Measurements from ENCODE around the gene PNPLA7.

The PNPLA7 gene

DNA sequence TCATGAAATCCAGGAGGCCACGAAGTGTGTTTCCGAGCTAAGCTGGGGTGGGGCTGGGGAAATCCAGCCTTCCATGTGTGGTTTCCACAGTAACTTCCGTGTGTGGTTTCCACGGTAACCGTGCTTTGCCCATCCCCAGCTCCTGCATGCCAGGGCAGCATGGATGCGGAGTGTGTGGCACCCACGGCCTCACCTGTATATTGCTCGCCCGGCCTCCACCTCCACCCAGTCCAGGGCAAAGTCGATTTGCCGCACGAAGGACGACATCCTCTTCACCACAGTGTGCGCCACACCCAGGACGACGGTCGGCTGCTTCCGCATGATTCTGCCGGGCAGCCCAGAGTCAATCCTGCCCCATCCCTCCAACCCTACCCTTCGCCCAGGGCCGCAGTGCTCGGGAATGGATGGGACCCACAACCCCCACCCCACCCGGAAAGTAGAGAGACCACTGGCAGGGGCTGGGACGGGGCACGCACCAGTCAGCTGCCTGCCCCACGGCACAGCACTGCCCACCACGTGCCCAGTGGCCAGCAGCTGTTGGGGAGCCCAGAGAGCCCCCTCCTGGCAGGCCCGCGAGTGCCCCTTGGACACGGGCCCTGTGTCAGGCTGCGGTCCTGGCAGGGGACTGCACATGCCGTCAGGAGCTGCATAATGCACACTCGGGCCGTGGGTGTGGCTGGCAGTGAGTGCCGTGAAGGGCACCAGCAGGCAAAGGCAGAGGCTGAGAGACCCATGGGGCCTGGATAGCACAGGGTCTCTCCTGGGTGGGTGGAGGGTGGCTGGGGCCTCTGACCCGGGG, 52.1 kb downstream of the PNPLA7 start:
- DNase-seq (ENCODE audit: low read depth in 2 of 2, low spot score in 1 of 2) = no peak

GRCh38 chr9:137496601-137497375, 53.4 kb downstream of the PNPLA7 start:
- no peak for DNase-seq (ENCODE audit: low read depth in 2 of 2, low spot score in 1 of 2)

DNA sequence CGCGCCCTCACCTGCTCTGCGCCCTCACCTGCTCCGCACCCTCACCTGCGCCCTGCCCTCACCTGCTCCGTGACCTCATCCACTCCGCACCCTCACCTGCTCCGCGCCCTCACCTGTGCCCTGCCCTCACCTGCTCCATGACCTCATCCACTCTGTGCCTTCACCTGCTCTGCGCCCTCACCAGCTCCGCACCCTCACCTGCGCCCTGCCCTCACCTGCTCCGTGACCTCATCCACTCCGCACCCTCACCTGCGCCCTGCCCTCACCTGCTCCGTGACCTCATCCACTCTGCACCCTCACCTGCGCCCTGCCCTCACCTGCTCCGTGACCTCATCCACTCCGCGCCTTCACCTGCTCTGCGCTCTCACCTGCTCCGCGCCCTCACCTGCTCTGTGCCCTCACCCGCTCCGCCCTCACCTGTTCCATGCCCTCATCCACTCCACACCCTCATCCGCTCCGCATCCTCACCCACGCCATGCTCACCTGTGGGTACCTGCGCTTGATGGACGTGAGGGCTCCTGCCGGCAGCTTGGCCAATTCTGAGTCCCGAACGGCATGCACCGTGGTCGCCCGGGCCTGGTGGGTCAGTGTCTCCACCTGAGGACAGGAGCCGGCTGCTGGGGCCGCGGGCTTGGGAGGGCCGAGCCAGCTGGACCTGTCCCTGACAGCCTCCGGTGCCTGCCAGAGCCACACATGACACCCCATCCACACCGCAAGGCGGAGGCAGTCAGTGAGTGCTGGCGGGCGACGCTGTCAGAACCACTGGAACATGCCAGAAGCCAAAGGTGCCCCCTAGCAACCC, 55.5 kb downstream of the PNPLA7 start:
- DNase-seq (ENCODE audit: low read depth in 2 of 2, low spot score in 1 of 2) = no peak

- no peak for DNase-seq (ENCODE audit: low read depth in 2 of 2, low spot score in 1 of 2)
Measured at GRCh38 chr9:137494104-137494544, 56.1 kb downstream of the PNPLA7 start.

- DNase-seq (ENCODE audit: low read depth in 2 of 2, low spot score in 1 of 2) = no peak
Measured at GRCh38 chr9:137493364-137494103, 56.7 kb downstream of the PNPLA7 start.

DNA sequence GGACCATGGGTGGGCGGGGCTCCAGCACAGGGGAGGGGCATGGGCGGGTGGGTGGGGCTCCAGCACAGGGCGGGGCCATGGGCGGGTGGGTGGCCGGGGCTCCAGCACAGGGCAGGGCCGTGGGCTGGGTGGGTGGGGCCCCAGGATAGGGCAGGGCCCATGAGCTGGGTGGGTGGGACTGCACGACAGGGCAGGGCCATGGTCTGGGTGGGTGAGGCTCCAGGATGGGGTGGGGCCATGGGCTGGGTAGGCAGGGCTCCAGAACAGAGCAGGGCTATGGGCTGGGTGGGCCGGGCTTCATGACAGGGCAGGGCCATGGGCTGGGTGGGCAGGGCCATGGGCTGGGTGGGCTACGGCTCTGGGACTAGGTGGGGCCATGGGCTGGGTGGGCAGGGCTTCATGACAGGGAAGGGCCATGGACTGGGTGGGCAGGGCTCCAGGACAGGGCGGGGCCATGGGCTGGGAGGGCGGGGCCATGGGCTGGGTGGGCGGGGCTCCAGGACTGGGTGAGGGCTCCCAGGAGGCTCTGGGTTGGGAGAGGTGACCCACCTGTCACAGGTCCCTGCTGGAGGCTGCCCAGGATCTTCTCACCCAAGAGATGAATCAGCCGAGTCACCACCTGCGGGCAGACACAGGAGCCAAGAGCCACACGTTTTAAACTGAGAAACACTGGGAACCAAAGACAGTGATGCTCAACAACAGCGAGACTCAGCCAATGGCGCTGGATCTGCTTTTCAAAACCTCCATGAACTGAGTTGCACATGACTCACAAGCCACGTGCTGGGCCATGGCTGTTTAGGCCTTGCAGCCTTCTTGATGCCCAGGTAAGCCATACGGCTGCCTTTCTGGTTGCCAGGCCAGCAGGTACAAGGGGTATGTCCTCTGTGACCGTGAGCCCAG, 57.5 kb downstream of the PNPLA7 start:
- DNase-seq (ENCODE audit: low read depth in 2 of 2, low spot score in 1 of 2) = no peak

- no peak for DNase-seq (ENCODE audit: low read depth in 2 of 2, low spot score in 1 of 2)
Measured at GRCh38 chr9:137491735-137492432, 58.3 kb downstream of the PNPLA7 start.

- DNase-seq (ENCODE audit: low read depth in 2 of 2, low spot score in 1 of 2) = no peak
Measured at GRCh38 chr9:137490532-137491186, 59.5 kb downstream of the PNPLA7 start.

DNA sequence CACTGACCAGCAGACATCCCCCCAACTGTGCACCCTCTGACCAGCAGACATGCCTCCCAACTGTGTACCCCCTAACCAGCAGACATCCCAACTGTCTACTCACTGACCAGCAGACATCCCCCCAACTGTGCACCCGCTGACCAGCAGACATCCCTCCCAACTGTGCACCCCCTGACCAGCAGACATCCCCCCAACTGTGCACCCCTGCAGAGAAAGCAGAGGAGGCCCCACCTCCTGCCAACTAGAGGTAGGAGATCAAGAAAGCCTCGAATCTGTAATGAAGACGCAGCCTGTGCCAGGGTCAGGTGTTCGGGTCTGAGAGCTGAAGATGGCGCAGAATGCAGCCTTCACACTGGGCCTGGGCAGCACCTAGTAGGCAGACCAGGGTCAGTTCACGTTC, 61.3 kb downstream of the PNPLA7 start:
- no peak for DNase-seq (ENCODE audit: low read depth in 2 of 2, low spot score in 1 of 2)

- DNase-seq (ENCODE audit: low read depth in 2 of 2, low spot score in 1 of 2) = no peak
Measured at GRCh38 chr9:137488327-137488653, 61.9 kb downstream of the PNPLA7 start.

DNA sequence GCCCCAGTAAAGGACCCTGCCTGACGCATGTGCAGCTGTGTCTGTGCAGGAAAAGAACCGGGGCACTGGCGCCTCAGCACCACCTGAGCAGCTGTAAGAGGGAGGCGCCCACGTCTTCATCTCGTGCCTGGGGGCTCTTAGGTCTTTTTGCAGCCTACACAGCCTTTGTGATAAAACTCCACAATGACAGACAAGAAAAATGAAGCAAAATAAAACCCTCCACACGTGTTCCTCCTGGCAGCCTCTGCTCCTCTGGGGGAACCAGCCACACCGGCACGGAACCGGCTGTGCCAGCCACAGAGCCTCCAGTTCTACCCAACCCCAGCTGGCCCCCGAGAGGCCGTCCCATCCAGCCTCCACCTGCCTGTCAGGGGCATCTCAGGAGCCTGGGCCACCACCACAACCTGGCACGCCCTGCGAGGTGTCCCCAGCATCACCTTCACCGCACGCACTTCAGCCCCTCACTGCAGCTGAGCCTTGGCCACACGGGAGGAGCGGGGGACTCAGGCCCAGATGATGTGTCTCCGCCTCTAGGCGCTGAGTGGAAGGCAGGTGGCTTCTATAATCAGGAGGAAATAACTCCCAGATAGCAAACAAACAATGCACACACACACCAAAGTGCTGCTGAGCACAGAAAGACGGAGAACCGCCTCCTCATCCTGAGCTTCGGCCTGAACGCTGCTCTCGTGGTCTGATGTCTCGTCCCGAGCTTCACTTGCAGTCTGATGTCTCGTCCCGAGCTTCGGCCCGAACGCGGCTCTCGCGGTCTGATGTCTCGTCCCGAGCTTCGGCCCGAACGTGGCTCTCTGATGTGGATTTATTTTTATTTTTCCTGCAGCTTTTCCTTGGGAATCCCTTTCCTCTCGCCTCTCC, 62.5 kb downstream of the PNPLA7 start:
- DNase-seq (ENCODE audit: low read depth in 2 of 2, low spot score in 1 of 2) = no peak

- DNase-seq (ENCODE audit: low read depth in 2 of 2, low spot score in 1 of 2) = no peak
Measured at GRCh38 chr9:137486545-137487453, 63.4 kb downstream of the PNPLA7 start.

- no peak for DNase-seq (ENCODE audit: low read depth in 2 of 2, low spot score in 1 of 2)
Measured at GRCh38 chr9:137486141-137486490, 64.1 kb downstream of the PNPLA7 start.

DNA sequence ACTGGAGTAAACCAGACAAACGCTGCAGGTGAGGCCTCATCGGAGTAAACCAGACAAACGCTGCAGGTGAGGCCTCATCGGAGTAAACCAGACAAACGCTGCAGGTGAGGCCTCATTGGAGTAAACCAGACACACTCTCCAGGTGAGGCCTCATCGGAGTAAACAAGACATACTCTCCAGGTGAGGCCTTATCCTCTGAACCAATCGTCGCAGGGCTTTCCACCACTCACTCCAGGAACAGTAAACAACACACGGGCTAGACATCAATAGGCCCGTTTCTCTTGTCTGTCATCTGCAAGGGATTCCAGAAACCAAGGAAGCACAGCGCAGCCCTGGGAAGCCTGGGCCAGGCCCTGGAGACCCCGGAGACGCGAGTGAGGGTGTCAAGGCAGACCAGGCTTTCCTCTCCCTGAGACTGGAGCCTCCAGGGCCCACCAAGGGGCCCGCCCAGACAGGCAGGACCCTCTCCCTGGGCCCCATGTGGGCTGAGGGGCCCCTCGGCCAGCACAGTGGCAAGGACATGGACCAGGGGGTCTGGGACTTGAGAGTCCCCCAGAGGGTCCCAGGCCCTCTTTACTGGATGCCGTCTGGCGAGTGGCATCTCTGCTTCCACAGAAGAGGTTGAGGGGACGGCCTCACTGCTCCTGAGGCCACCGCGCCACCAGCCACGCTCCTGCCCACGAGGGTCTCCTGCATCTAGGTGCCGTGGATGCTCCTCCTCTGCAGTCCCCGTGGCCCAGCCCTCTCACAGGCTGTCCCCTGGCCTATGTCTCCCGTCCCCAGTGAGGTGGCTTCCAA, 64.7 kb downstream of the PNPLA7 start:
- no peak for DNase-seq (ENCODE audit: low read depth in 2 of 2, low spot score in 1 of 2)

GRCh38 chr9:137484551-137485315, 65.5 kb downstream of the PNPLA7 start:
- DNase-seq (ENCODE audit: low read depth in 2 of 2, low spot score in 1 of 2) = no peak
